GM19238 (cell line): ENCODE results near the gene BAZ2A.
A peak's percentile ranks its signal among the peaks of the same experiment; 100 is the strongest.

Source experiments
- DNase-seq: peaks from one replicate; pipeline ENCODE4 v3.0.0; 2011; ENCODE audit warnings: low spot score; ENCODE audit not compliant: insufficient read length

The BAZ2A gene

GRCh38 chr12:56635806-56636674 is 5.9 kb upstream of the BAZ2A start:
- DNase-seq = peak; percentile 77

- DNase-seq = peak; percentile 67
Observed at GRCh38 chr12:56634837-56635791, 5.0 kb upstream of the BAZ2A start.

GRCh38 chr12:56634242-56634836 is 4.2 kb upstream of the BAZ2A start:
- no peak for DNase-seq

DNA sequence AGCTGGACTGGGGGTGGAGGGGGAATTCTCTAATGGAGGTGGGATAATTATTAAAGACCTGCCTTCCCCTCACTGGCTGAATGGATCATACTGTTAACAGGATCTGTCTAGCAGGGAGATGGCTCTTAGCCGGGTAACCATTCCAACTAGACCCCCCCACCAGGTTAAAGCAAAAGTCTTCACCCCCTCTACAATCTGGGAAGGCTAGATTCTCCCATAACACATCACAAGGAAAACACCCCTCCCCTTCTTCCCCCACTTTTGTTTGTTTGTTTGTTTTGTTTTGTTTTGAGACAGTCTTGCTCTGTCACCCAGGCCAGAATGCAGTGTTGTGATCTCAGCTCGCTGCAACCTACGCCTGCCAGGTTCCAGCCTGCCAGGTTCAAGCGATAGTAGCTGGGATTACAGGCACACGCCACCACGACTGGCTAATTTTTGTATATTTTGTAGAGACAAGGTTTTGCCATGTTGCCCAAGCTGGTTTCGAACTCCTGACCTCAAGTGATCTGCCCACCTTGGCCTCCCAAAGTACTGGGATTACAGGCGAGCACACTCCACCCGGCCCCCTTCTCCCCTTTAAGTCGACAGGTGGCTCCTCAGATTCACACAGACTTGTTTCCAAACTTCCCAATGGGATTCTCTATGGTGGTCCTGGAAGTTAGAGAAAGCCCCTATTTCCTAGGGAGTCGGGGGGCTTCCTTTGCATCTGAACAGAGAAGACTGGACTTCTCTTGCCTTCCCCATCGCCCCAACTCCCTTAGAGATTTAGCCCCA is 3.5 kb upstream of the BAZ2A start:
- DNase-seq = no peak

DNA sequence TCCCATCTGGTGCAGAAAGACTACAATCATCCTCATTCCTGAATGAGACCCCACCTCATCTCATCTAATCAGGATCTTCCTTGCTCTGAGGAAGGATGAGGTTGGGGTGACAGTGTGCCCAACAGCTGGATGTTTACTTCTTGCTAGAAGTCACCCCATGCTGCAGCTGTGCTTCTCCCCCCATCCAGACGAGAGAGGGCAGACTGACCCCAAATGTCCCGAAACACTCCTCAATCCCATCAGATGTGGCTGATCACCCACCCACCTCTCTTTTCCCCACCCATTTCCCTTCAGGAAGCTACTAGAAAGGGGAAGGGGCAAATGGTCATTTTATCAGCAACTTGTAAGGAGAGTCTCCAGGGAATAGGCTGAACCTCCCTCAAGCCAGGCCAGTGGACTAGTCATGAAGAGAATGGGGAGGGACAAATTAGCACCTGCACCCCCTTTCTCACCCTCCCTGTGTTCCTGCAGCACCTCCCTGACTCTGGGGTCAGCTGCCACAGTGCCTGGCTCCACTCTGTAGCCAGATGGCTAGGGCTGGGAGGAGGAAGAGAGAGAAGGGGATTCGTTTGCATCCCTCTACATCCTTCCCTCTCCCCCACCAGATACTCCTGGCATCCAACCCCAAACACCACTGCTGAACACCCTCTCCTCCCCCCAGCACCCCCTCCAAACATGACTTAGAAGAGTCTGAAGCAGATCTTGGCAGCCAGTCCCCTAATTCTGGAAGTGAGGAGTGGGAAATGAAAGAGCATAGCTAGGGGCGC is 2.8 kb upstream of the BAZ2A start:
- DNase-seq = no peak

DNA sequence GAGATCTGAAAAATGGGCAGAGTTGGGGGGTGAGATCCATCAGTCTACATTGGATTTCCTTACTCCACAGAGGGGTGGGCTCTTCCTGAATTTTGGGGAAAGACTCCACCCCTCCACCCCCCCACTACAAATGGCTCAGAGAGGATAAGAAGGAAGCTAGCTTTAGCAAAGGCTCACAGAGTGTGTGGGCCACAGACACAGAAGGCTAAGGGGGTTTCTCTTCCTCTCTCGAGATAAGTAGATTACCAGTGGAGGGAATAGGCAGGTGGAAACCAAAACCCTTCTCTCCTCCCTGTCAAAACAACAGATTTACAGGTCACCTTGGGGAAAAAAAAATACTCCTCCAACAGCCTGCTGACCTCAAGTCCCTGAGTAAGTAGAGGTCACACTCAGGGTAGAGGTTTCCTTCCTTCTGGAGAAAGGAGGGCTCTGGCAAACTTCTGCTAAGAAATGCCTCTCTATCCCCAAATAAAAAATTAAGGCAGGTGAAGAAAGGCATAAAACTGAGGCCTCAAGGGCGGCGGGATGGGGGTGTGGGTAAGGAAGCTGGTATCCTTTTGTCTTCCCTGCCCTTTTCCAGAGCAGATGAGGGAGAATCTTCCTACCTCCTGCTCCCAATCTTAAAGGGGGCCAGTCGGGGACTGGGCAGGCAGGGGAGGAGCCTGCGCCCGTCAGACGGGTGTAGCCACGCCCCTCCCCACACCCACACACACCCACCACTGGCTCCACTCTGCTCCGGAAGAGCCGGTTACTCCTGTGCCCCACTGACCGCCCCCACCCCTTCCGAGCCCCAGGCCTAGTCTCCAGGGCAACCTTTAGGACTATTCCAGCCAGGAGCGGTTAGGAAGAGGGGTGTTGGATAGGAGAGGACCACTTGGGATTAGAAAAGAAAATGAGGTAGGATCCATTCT is 1.9 kb upstream of the BAZ2A start:
- DNase-seq = peak; percentile 58

DNA sequence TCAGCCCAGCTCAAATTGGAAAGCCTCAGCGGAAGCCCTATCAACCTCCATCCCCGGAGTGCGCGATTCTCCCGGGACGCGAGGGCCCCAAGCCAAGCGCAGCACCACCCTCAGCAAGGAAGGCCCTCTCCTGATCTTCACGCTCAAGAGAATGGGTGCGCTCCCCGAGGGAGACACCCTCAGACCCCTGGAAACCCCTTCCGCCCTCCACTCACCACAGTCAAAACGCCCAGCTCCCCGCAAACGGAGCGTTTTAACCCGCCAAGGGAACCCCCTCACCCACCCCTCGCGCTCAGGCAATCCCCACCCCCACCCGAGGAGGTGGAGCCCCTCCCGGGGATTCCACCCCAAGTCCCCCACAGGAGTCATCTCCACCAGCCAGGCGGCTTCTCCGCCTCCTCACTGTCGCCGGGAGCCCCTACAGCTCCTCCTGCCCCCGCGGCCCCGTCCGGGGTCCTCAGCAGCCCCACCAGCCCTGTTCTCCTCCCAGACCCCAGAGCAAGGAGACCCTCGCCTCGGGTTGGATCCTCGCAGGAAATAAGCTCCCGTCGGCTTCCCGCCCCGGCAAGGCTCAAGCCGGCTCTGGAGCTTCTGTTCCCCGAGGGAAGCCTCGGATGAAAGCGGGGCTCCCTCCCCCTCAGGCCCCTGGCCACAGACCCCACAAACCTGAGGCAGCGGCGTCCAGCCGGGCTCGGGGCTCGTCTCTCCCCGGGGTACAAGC is 507 bp downstream of the BAZ2A start:
- no peak for DNase-seq

- peak; percentile 46 for DNase-seq
Observed at GRCh38 chr12:56628671-56629458, 1.3 kb downstream of the BAZ2A start.

GRCh38 chr12:56626701-56627100 is 3.4 kb downstream of the BAZ2A start:
- DNase-seq = no peak

DNA sequence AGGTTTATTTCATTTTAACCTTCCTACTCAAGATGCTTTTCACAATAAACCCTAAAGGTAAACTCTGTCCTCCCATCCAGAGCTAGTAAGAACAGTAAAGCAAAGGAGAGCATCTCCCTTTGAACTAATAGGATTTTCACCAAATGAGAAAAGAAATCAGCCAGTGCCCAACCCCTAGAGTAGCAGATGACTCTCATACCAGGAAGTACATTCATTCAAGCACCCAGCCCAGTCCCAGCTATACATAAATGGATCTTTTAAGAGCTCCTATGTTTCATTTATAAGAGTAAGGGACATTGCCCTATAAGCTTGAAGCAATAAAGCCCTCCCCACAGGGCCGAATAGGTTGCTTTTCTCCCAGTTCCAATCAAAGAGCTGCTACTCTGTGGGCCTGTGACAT is 7.6 kb downstream of the BAZ2A start:
- DNase-seq = no peak

DNA sequence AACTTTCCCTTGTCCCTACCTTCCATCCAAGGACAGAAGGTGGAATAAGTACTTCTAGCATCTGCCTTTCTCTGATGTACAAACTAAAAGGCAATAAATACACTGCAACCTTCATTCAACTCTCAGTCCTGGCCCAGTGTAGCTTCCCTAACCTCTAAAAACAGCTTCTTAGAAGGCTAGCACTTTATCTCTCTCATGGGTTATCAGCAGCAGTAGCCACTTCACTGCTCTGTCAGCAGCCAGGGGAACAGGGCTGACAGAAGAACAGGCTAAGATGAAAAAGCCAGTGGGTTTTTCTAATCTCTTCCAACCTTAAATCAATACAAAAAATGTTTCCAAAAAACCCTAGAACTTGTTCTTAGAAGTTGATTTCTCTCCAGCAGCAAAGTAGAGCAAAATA is 13.2 kb downstream of the BAZ2A start:
- no peak for DNase-seq

DNA sequence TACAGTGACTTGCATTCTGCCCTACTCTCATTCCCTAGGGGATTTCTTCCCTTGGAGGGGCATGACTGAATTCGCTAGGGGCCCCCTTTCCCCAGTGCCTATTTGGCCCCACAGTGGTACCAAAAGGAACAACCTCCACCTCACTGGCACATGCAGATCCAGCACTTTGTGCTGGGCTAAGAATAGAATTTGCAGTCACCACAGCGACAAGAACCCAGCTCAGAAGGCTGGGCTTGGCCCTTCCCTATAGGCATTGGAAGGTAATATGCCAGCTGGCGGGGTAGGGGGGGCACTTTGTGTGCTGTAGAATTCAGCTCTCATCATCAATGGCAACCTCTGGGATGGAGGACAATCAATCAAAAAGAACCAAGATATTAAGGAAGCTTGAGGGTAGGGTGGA is 13.9 kb downstream of the BAZ2A start:
- DNase-seq = no peak

GRCh38 chr12:56614627-56615026 is 15.5 kb downstream of the BAZ2A start:
- no peak for DNase-seq

- no peak for DNase-seq
Observed at GRCh38 chr12:56604355-56604754, 25.8 kb downstream of the BAZ2A start.

DNA sequence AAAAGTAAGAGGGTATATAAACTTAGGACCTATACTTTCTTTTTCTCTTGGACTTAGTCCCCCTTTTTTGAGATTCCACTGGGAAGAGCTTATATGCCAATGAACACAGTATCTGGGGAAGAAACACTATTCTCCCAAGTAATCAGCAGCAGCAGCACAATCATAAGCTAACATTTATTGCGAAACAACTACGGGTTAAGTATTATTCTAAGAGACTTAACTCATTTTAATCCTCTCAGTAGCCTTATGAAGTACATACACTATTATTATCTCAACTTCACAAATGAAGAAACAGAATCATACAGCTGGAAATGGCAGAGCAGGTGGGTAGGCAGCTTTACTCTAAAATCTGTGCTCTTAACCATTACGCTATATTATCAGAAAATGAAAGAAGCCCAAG is 27.9 kb downstream of the BAZ2A start:
- no peak for DNase-seq

DNA sequence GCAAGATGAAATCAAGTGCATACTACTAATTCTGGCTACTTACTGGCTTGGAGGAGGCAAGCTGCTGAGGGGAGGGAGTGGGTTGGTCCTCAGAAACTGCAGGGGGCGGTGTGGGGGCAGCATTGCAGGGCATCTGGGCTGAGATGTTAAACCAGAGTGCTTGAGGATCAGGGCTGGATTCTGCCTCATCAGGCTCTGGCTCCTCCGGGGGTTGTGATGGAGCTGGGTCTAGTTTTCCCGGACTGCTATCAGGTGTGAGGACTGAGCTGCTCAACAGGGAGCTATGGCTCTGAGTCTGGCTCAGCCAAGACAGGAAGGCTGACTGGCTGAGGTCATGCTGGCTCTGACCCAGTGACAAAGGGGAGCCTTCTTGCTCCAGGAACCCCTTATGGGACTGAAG is 28.6 kb downstream of the BAZ2A start:
- DNase-seq = no peak

DNA sequence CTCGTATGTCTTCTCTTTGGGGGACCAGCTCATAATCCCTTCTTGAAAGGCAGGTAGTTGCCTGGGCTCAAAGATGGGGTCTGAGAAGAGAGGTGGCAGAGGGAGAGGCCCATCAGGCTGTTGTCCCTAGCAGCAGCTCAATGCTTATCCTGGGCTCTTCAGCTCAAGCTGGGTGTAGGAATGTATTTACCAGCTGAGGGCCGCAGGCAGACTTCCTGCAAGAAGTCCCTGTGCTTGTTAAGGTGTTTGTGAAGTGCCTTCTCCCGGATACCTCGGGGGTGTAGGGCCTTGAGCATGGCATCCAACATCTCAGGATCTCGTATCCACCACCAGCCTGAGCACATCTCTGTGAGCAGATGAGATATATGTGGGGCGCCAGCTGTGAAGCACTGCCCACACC is 29.4 kb downstream of the BAZ2A start:
- DNase-seq = no peak

GRCh38 chr12:56599797-56600196 is 30.3 kb downstream of the BAZ2A start:
- DNase-seq = no peak
